A549 (cell line): ENCODE data around the gene RHBDL1. TPM values are rescaled to one million over a fixed set of nuclear protein-coding genes. Genes with fewer than 3 reads are reported as not detected.
A peak's percentile ranks its signal among the peaks of the same experiment; 100 is the strongest.

Experiments used
- ATAC-seq, 2 experiments: fragments of 200-7000 bp in 1 of 2; fragments of >200 bp in 1 of 2; cut with Nextera tagmentation in 1 of 2; cut with Tn5 transposase in 1 of 2; 3 replicates each; pipeline versions ENCODE4 v1.8.0 to v1.9.1; 2018 to 2020; ENCODE audit warnings: mild to moderate bottlenecking in 1 of 2, moderate library complexity in 1 of 2
- CTCF ChIA-PET: fragments of 300-600 bp; sonication (Branson Sonifier 250); formaldehyde crosslinking; extraction: SDS; loops from one replicate; lab custom pipeline; 2021; ENCODE audit warnings: antibody characterized with exemption, inconsistent platforms; lab: Yijun Ruan, JAX
- POLR2A ChIA-PET: fragments of 350-600 bp; formaldehyde crosslinking; extraction: SDS; loops from one replicate; lab custom pipeline; 2021; ENCODE audit warnings: antibody characterized with exemption, inconsistent platforms; lab: Yijun Ruan, JAX
- DNase-seq, 2 experiments: peaks; one replicate each; pipeline versions ENCODE4 v3.0.0 to v3.0.0-alpha.2; 2011 to 2016; ENCODE audit warnings: low read depth in 1 of 2, low spot score in 1 of 2
- FAIRE-seq: peaks from 2 replicates; lab custom pipeline; 2011; peaks lifted over from hg19 to GRCh38; lab: Jason Lieb, UNC
- H3K27ac ChIP-seq, 2 experiments: fragments of >200 bp; sonication (Bioruptor Twin); formaldehyde crosslinking; 3 replicates each; pipeline ENCODE4 v1.5.1; 2016 to 2017
- H3K4me1 ChIP-seq: fragments of >200 bp; sonication (Bioruptor Twin); formaldehyde crosslinking; 3 replicates; pipeline ENCODE4 v1.6.1; 2016
- H3K4me2 ChIP-seq: fragments of >200 bp; sonication (Bioruptor Twin); formaldehyde crosslinking; 3 replicates; pipeline ENCODE4 v1.6.1; 2016
- H3K4me3 ChIP-seq: fragments of >200 bp; sonication (Bioruptor Twin); formaldehyde crosslinking; 3 replicates; pipeline ENCODE4 v1.5.1; 2016
- H3K9me3 ChIP-seq: fragments of >200 bp; sonication (Bioruptor Twin); formaldehyde crosslinking; 3 replicates; pipeline ENCODE4 v1.6.1; 2016
- EHF ChIP-seq: fragments of 250-450 bp; sonication (Bioruptor Pico); IDR thresholded peaks from 2 replicates; pipeline ENCODE4 v1.5.0; 2020; ENCODE audit warnings: mild to moderate bottlenecking
- NR3C1 ChIP-seq: fragments of >200 bp; sonication (Bioruptor Twin); formaldehyde crosslinking; IDR thresholded peaks from 3 replicates; pipeline ENCODE4 v1.6.1; 2017
- RNF2 ChIP-seq: fragments of 200-600 bp; sonication (generic); IDR thresholded peaks from 2 replicates; pipeline ENCODE4 v1.6.1; 2016; ENCODE audit warnings: low read depth, mild to moderate bottlenecking, antibody characterized with exemption, moderate library complexity, borderline replicate concordance
- ZFP36 ChIP-seq: fragments of 450-650 bp; IDR thresholded peaks from 2 replicates; pipeline ENCODE4 v1.6.1; 2014; ENCODE audit warnings: borderline replicate concordance; ENCODE audit not compliant: partially characterized antibody
- WGBS: methylation state at CpG from one replicate; pipeline ENCODE4 v1.1.6; 2017; ENCODE audit errors: missing lambda C conversion rate; 5-methylcytosine and 5-hydroxymethylcytosine counted together
- polyA plus RNA-seq, 4 experiments: library from polyadenylated mRNA; depleted of rRNA in 3 of 4; stranded (reverse); fragments of >200 nt; fragmentation: RNase III in 1 of 4; extraction: RNeasy Plus Mini Kit Qiagen cat#74134 plus additional on column Dnase treatment in 1 of 4; gene quantifications; 2 replicates in 3 of 4; 3 replicates in 1 of 4; pipeline ENCODE4 v1.2.3, GENCODE V29; 2011 to 2017
- TF ChIP-seq, protein P1 (sequence below): IDR thresholded peaks from 2 replicates; pipeline ENCODE4 v1.6.1; 2012
- TF ChIP-seq, protein P2 (sequence below): fragments of 450-650 bp; IDR thresholded peaks from 2 replicates; pipeline ENCODE4 v1.6.1; 2014; ENCODE audit warnings: antibody characterized with exemption
- TF ChIP-seq, protein P3 (sequence below): fragments of 250-450 bp; sonication (Bioruptor Pico); IDR thresholded peaks from 2 replicates; pipeline ENCODE4 v1.5.0; 2021; ENCODE audit warnings: mild to moderate bottlenecking, moderate library complexity, borderline replicate concordance

Gene RHBDL1
- polyA plus RNA-seq, 2 of the 4 experiments (the other 2 are of a cell fraction) = 0.56 to 1.4 TPM

DNA sequence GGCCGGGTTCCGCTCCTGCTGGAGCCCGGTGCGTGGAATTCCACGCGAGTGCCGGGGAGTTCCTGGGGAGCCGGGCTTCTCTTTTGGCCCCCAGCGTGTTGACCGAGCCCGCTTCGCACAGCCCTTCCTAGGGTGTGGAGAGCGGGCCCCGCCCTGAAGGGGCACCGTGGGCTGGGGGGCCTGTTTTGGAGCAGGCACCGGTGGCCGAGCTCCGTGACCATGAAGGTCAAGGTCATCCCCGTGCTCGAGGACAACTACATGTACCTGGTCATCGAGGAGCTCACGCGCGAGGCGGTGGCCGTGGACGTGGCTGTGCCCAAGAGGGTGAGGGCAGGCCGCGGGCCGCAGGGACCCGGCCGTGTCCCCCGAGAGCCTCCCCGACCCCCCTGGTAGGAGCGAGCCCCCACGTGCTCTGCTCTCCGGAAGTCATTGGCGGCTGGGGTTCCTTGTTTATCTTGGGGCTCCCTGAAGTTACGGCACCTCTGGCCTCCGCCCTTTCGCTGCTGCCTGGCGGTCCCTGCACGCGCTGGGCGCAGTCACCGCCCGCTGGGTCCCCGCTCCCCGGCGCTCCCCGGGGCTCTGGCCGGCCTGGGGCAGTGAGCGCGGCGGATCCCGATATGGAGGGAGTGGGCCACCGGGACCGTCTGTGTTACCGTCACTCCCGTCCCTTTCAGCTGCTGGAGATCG lies 52.0 kb downstream of the RHBDL1 start:
- peaks cover 13% of the 10 kb centered on the region for H3K4me1 ChIP-seq
- H3K4me3 ChIP-seq = peak overlapping the region; percentile 60
- TF ChIP-seq, protein P1, sequence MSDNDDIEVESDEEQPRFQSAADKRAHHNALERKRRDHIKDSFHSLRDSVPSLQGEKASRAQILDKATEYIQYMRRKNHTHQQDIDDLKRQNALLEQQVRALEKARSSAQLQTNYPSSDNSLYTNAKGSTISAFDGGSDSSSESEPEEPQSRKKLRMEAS = peak; percentile 51
- TF ChIP-seq EHF (no peak), NR3C1 (no peak), RNF2 (0 out of 2 replicates have a peak, but pooled peaks have one; percentile 80), ZFP36 (no peak)
- TF ChIP-seq, protein P2, sequence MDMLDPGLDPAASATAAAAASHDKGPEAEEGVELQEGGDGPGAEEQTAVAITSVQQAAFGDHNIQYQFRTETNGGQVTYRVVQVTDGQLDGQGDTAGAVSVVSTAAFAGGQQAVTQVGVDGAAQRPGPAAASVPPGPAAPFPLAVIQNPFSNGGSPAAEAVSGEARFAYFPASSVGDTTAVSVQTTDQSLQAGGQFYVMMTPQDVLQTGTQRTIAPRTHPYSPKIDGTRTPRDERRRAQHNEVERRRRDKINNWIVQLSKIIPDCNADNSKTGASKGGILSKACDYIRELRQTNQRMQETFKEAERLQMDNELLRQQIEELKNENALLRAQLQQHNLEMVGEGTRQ = 0 out of 2 replicates have a peak, but pooled peaks have one; percentile 3
- TF ChIP-seq, protein P3, sequence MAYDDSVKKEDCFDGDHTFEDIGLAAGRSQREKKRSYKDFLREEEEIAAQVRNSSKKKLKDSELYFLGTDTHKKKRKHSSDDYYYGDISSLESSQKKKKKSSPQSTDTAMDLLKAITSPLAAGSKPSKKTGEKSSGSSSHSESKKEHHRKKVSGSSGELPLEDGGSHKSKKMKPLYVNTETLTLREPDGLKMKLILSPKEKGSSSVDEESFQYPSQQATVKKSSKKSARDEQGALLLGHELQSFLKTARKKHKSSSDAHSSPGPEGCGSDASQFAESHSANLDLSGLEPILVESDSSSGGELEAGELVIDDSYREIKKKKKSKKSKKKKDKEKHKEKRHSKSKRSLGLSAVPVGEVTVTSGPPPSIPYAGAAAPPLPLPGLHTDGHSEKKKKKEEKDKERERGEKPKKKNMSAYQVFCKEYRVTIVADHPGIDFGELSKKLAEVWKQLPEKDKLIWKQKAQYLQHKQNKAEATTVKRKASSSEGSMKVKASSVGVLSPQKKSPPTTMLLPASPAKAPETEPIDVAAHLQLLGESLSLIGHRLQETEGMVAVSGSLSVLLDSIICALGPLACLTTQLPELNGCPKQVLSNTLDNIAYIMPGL (CRISPR knock-in tag) = no peak
- TF ChIP-seq, all 56 proteins: peak for 3
- DNase-seq (no peak), ATAC-seq (peak; percentile 3 to 14; a peak in 5 of 6 replicates), FAIRE-seq (no peak)
- 3% methylated on average over 20 of the region's 61 CpGs for WGBS
- CTCF ChIA-PET = interaction anchor here (0.6 to 28.0 kb wide), 3 partner anchors 13 to 59 kb away, joined by 3 to 656 read pairs (median 46); partner anchors contain the start of genes ANTKMT, CCDC78, CIAO3 and FBXL16
- no peaks in the 10 kb centered on the region for H3K9me3 ChIP-seq
- peak overlapping the region; percentile 100 for H3K4me2 ChIP-seq
- H3K27ac ChIP-seq = peak overlapping the region; percentile 89 to 91
- POLR2A ChIA-PET = interaction anchor here (1.0 to 1.4 kb wide), 4 partner anchors 7 to 20 kb away, joined by 4 to 12 read pairs (median 6); partner anchors contain the start of gene METRN

Other genes with a start within 250 kb of the RHBDL1 start
- 10.0 and 11.4 TPM in 2 replicates for gene CAPN15, start 148.0 kb upstream of the RHBDL1 start, polyA plus RNA-seq (2011; rRNA removed)
- 31.3 to 33.9 TPM (median 33.3 TPM) in 3 replicates for gene CAPN15, start 148.0 kb upstream of the RHBDL1 start, polyA plus RNA-seq (2017; fragmentation: RNase III; extraction: RNeasy Plus Mini Kit Qiagen cat#74134 plus additional on column Dnase treatment)
- 0.04 TPM in 1 of 2 replicates, not detected in the other for gene PRR35, start 115.3 kb upstream of the RHBDL1 start, polyA plus RNA-seq (2011; rRNA removed)
- 0.04 to 0.10 TPM (median 0.04 TPM) in 3 replicates for gene PRR35, start 115.3 kb upstream of the RHBDL1 start, polyA plus RNA-seq (2017; fragmentation: RNase III; extraction: RNeasy Plus Mini Kit Qiagen cat#74134 plus additional on column Dnase treatment)
- gene NHLRC4, start 108.7 kb upstream of the RHBDL1 start, polyA plus RNA-seq (2011; rRNA removed) = 0.03 and 0.13 TPM in 2 replicates
- gene NHLRC4, start 108.7 kb upstream of the RHBDL1 start, polyA plus RNA-seq (2017; fragmentation: RNase III; extraction: RNeasy Plus Mini Kit Qiagen cat#74134 plus additional on column Dnase treatment) = 0.07 to 0.09 TPM (median 0.08 TPM) in 3 replicates
- 13.2 and 15.7 TPM in 2 replicates for gene PIGQ, start 105.7 kb upstream of the RHBDL1 start, polyA plus RNA-seq (2011; rRNA removed)
- 25.2 to 32.2 TPM (median 31.2 TPM) in 3 replicates for gene PIGQ, start 105.7 kb upstream of the RHBDL1 start, polyA plus RNA-seq (2017; fragmentation: RNase III; extraction: RNeasy Plus Mini Kit Qiagen cat#74134 plus additional on column Dnase treatment)
- 4.4 and 4.9 TPM in 2 replicates for gene RAB40C, start 85.6 kb upstream of the RHBDL1 start, polyA plus RNA-seq (2011; rRNA removed)
- 8.1 to 9.7 TPM (median 8.5 TPM) in 3 replicates for gene RAB40C, start 85.6 kb upstream of the RHBDL1 start, polyA plus RNA-seq (2017; fragmentation: RNase III; extraction: RNeasy Plus Mini Kit Qiagen cat#74134 plus additional on column Dnase treatment)
- 0.05 TPM in 1 of 2 replicates, not detected in the other for gene WFIKKN1, start 44.7 kb upstream of the RHBDL1 start, polyA plus RNA-seq (2011; rRNA removed)
- 0.15 to 0.23 TPM (median 0.17 TPM) in 3 replicates for gene WFIKKN1, start 44.7 kb upstream of the RHBDL1 start, polyA plus RNA-seq (2017; fragmentation: RNase III; extraction: RNeasy Plus Mini Kit Qiagen cat#74134 plus additional on column Dnase treatment)
- gene METTL26, start 39.4 kb upstream of the RHBDL1 start, polyA plus RNA-seq (2011; rRNA removed) = 44.2 and 47.2 TPM in 2 replicates
- 78.3 to 83.6 TPM (median 80.3 TPM) in 3 replicates for gene METTL26, start 39.4 kb upstream of the RHBDL1 start, polyA plus RNA-seq (2017; fragmentation: RNase III; extraction: RNeasy Plus Mini Kit Qiagen cat#74134 plus additional on column Dnase treatment)
- gene MCRIP2, start 33.8 kb upstream of the RHBDL1 start, polyA plus RNA-seq (2011; rRNA removed) = 10.7 and 12.9 TPM in 2 replicates
- gene MCRIP2, start 33.8 kb upstream of the RHBDL1 start, polyA plus RNA-seq (2017; fragmentation: RNase III; extraction: RNeasy Plus Mini Kit Qiagen cat#74134 plus additional on column Dnase treatment) = 20.3 to 21.3 TPM (median 21.3 TPM) in 3 replicates
- 6.5 and 7.3 TPM in 2 replicates for gene WDR90, start 26.3 kb upstream of the RHBDL1 start, polyA plus RNA-seq (2011; rRNA removed)
- 28.1 to 31.4 TPM (median 30.7 TPM) in 3 replicates for gene WDR90, start 26.3 kb upstream of the RHBDL1 start, polyA plus RNA-seq (2017; fragmentation: RNase III; extraction: RNeasy Plus Mini Kit Qiagen cat#74134 plus additional on column Dnase treatment)
- 33.9 and 38.0 TPM in 2 replicates for gene RHOT2, start 7.5 kb upstream of the RHBDL1 start, polyA plus RNA-seq (2011; rRNA removed)
- gene RHOT2, start 7.5 kb upstream of the RHBDL1 start, polyA plus RNA-seq (2017; fragmentation: RNase III; extraction: RNeasy Plus Mini Kit Qiagen cat#74134 plus additional on column Dnase treatment) = 74.0 to 83.5 TPM (median 83.1 TPM) in 3 replicates
- gene STUB1, start 4.7 kb downstream of the RHBDL1 start, polyA plus RNA-seq (2011; rRNA removed) = 53.2 and 60.6 TPM in 2 replicates
- gene STUB1, start 4.7 kb downstream of the RHBDL1 start, polyA plus RNA-seq (2017; fragmentation: RNase III; extraction: RNeasy Plus Mini Kit Qiagen cat#74134 plus additional on column Dnase treatment) = 90.0 to 93.5 TPM (median 90.4 TPM) in 3 replicates
- 37.5 and 43.8 TPM in 2 replicates for gene JMJD8, start 8.7 kb downstream of the RHBDL1 start, polyA plus RNA-seq (2011; rRNA removed)
- gene JMJD8, start 8.7 kb downstream of the RHBDL1 start, polyA plus RNA-seq (2017; fragmentation: RNase III; extraction: RNeasy Plus Mini Kit Qiagen cat#74134 plus additional on column Dnase treatment) = 72.6 to 77.0 TPM (median 73.7 TPM) in 3 replicates
- gene WDR24, start 14.7 kb downstream of the RHBDL1 start, polyA plus RNA-seq (2011; rRNA removed) = 2.7 and 3.0 TPM in 2 replicates
- 5.6 to 7.6 TPM (median 6.6 TPM) in 3 replicates for gene WDR24, start 14.7 kb downstream of the RHBDL1 start, polyA plus RNA-seq (2017; fragmentation: RNase III; extraction: RNeasy Plus Mini Kit Qiagen cat#74134 plus additional on column Dnase treatment)
- gene FBXL16, start 30.1 kb downstream of the RHBDL1 start, polyA plus RNA-seq (2011; rRNA removed) = 0.53 and 0.54 TPM in 2 replicates
- 1.1 to 1.4 TPM (median 1.2 TPM) in 3 replicates for gene FBXL16, start 30.1 kb downstream of the RHBDL1 start, polyA plus RNA-seq (2017; fragmentation: RNase III; extraction: RNeasy Plus Mini Kit Qiagen cat#74134 plus additional on column Dnase treatment)
- gene METRN, start 39.4 kb downstream of the RHBDL1 start, polyA plus RNA-seq (2011; rRNA removed) = 33.8 and 41.0 TPM in 2 replicates
- gene METRN, start 39.4 kb downstream of the RHBDL1 start, polyA plus RNA-seq (2017; fragmentation: RNase III; extraction: RNeasy Plus Mini Kit Qiagen cat#74134 plus additional on column Dnase treatment) = 72.7 to 82.2 TPM (median 81.0 TPM) in 3 replicates
- 10.9 and 11.9 TPM in 2 replicates for gene ANTKMT, start 45.5 kb downstream of the RHBDL1 start, polyA plus RNA-seq (2011; rRNA removed)
- gene ANTKMT, start 45.5 kb downstream of the RHBDL1 start, polyA plus RNA-seq (2017; fragmentation: RNase III; extraction: RNeasy Plus Mini Kit Qiagen cat#74134 plus additional on column Dnase treatment) = 49.2 to 55.8 TPM (median 55.2 TPM) in 3 replicates
- gene CCDC78, start 50.8 kb downstream of the RHBDL1 start, polyA plus RNA-seq (2011; rRNA removed) = 1.1 and 1.7 TPM in 2 replicates
- gene CCDC78, start 50.8 kb downstream of the RHBDL1 start, polyA plus RNA-seq (2017; fragmentation: RNase III; extraction: RNeasy Plus Mini Kit Qiagen cat#74134 plus additional on column Dnase treatment) = 4.7 to 5.9 TPM (median 5.6 TPM) in 3 replicates
- 3.5 and 4.4 TPM in 2 replicates for gene HAGHL, start 51.4 kb downstream of the RHBDL1 start, polyA plus RNA-seq (2011; rRNA removed)
- gene HAGHL, start 51.4 kb downstream of the RHBDL1 start, polyA plus RNA-seq (2017; fragmentation: RNase III; extraction: RNeasy Plus Mini Kit Qiagen cat#74134 plus additional on column Dnase treatment) = 21.4 to 22.0 TPM (median 21.7 TPM) in 3 replicates
- gene CIAO3, start 65.3 kb downstream of the RHBDL1 start, polyA plus RNA-seq (2011; rRNA removed) = 17.4 and 19.3 TPM in 2 replicates
- gene CIAO3, start 65.3 kb downstream of the RHBDL1 start, polyA plus RNA-seq (2017; fragmentation: RNase III; extraction: RNeasy Plus Mini Kit Qiagen cat#74134 plus additional on column Dnase treatment) = 20.9 to 24.6 TPM (median 23.0 TPM) in 3 replicates
- 1.8 and 2.4 TPM in 2 replicates for gene MSLN, start 85.1 kb downstream of the RHBDL1 start, polyA plus RNA-seq (2011; rRNA removed)
- 2.7 to 3.6 TPM (median 3.1 TPM) in 3 replicates for gene MSLN, start 85.1 kb downstream of the RHBDL1 start, polyA plus RNA-seq (2017; fragmentation: RNase III; extraction: RNeasy Plus Mini Kit Qiagen cat#74134 plus additional on column Dnase treatment)
- gene RPUSD1, start 112.7 kb downstream of the RHBDL1 start, polyA plus RNA-seq (2011; rRNA removed) = 10.6 and 10.8 TPM in 2 replicates
- 26.9 to 29.3 TPM (median 29.0 TPM) in 3 replicates for gene RPUSD1, start 112.7 kb downstream of the RHBDL1 start, polyA plus RNA-seq (2017; fragmentation: RNase III; extraction: RNeasy Plus Mini Kit Qiagen cat#74134 plus additional on column Dnase treatment)
- 4.8 and 5.1 TPM in 2 replicates for gene CHTF18, start 112.9 kb downstream of the RHBDL1 start, polyA plus RNA-seq (2011; rRNA removed)
- 32.5 to 36.7 TPM (median 33.8 TPM) in 3 replicates for gene CHTF18, start 112.9 kb downstream of the RHBDL1 start, polyA plus RNA-seq (2017; fragmentation: RNase III; extraction: RNeasy Plus Mini Kit Qiagen cat#74134 plus additional on column Dnase treatment)
- not detected in 2 replicates for gene GNG13, start 125.1 kb downstream of the RHBDL1 start, polyA plus RNA-seq (2011; rRNA removed)
- 0.09 TPM in 1 of 3 replicates, not detected in the others for gene GNG13, start 125.1 kb downstream of the RHBDL1 start, polyA plus RNA-seq (2017; fragmentation: RNase III; extraction: RNeasy Plus Mini Kit Qiagen cat#74134 plus additional on column Dnase treatment)